CD8-positive, alpha-beta memory T cell (primary cell): ENCODE results near the gene MYMX. TPM values are rescaled to one million over a fixed set of nuclear protein-coding genes. Genes with fewer than 3 reads are reported as not detected.
"Not testable (repeated sequence)": the region's sequence is repeated elsewhere in the genome, so short reads cannot be mapped to it uniquely, and the experiment has no call there.

Experiments used
- CTCF ChIA-PET: fragments of 350-600 bp; sonication (Branson Sonifier 250); formaldehyde crosslinking; loops from one replicate; lab custom pipeline; 2021; ENCODE audit warnings: antibody characterized with exemption; lab: Charles Lee
- POLR2A ChIA-PET: fragments of 350-600 bp; sonication (Branson Sonifier 250); formaldehyde crosslinking; loops from one replicate; lab custom pipeline; 2021; ENCODE audit warnings: antibody characterized with exemption; lab: Charles Lee
- DNase-seq, 5 donors: peaks; one replicate each; pipeline versions ENCODE4 v3.0.0 to v3.0.0-alpha.2; 2020 to 2022; ENCODE audit warnings: mixed read lengths in 1 of 5
- H3K27ac ChIP-seq: one replicate; pipeline ENCODE4 v1.7.0; 2013; ENCODE audit warnings: low read depth, mild to moderate bottlenecking, low read length, moderate library complexity
- H3K27me3 ChIP-seq: 2 replicates; pipeline ENCODE4 v1.7.0; 2013; ENCODE audit warnings: low read length, mild to moderate bottlenecking; ENCODE audit not compliant: insufficient read depth, poor library complexity, severe bottlenecking
- H3K36me3 ChIP-seq: 2 replicates; pipeline ENCODE4 v1.7.0; 2013; ENCODE audit warnings: mild to moderate bottlenecking, low read length, moderate library complexity; ENCODE audit not compliant: insufficient read depth
- H3K4me1 ChIP-seq: 2 replicates; pipeline ENCODE4 v1.7.0; 2013; ENCODE audit warnings: mild to moderate bottlenecking, low read length, moderate library complexity; ENCODE audit not compliant: insufficient read depth
- H3K4me3 ChIP-seq: 2 replicates; pipeline ENCODE4 v1.7.0; 2013; ENCODE audit warnings: mild to moderate bottlenecking, low read length
- H3K9me3 ChIP-seq: 2 replicates; pipeline ENCODE4 v1.7.0; 2013; ENCODE audit warnings: mild to moderate bottlenecking, low read length
- H3K27ac Mint-ChIP-seq, 8 donors: one replicate each; pipeline ENCODE4 v1.8.0; 2020 to 2021; ENCODE audit warnings: mixed read lengths in 8 of 8, mild to moderate bottlenecking in 6 of 8, inconsistent platforms in 3 of 8, moderate library complexity in 3 of 8
- H3K27me3 Mint-ChIP-seq, 2 donors: one replicate each; pipeline ENCODE4 v1.8.0; 2020 to 2021; ENCODE audit warnings: mixed read lengths in 2 of 2, mild to moderate bottlenecking in 1 of 2, moderate library complexity in 1 of 2
- H3K36me3 Mint-ChIP-seq, 3 donors: one replicate each; pipeline ENCODE4 v1.8.0; 2020 to 2021; ENCODE audit warnings: mixed read lengths in 3 of 3, inconsistent platforms in 1 of 3, mild to moderate bottlenecking in 1 of 3
- H3K4me1 Mint-ChIP-seq, 3 donors: one replicate each; pipeline ENCODE4 v1.8.0; 2020 to 2021; ENCODE audit warnings: mixed read lengths in 3 of 3, inconsistent platforms in 1 of 3, mild to moderate bottlenecking in 1 of 3
- H3K4me3 Mint-ChIP-seq, 7 donors: one replicate each; pipeline ENCODE4 v1.8.0; 2020 to 2021; ENCODE audit warnings: mixed read lengths in 7 of 7, mild to moderate bottlenecking in 6 of 7, moderate library complexity in 4 of 7, inconsistent platforms in 2 of 7
- H3K9me3 Mint-ChIP-seq, 5 donors: one replicate each; pipeline ENCODE4 v1.8.0; 2020 to 2022; ENCODE audit warnings: mixed read lengths in 5 of 5, mild to moderate bottlenecking in 3 of 5, moderate library complexity in 2 of 5, inconsistent platforms in 1 of 5
- polyA plus RNA-seq: library from polyadenylated mRNA; unstranded; fragments of 300-500 nt; fragmentation: Illumina TruSeq; gene quantifications from one replicate; pipeline ENCODE4 v1.2.3, GENCODE V29; 2021
- total RNA-seq, 2 experiments: library from RNA; stranded (reverse); gene quantifications; one replicate each; pipeline ENCODE4 v1.2.3, GENCODE V29; 2021

MYMX gene
- total and polyA plus RNA-seq, 3 experiments from 2014 or later, result not detected

GRCh38 chr6:44181784-44182183 lies 34.9 kb upstream of the MYMX start:
- H3K9me3 Mint-ChIP-seq, H3K4me1 ChIP-seq, H3K9me3 ChIP-seq, H3K4me3 ChIP-seq, H3K4me3 Mint-ChIP-seq, DNase-seq, H3K27ac ChIP-seq, H3K36me3 ChIP-seq, H3K27ac Mint-ChIP-seq, POLR2A ChIA-PET, H3K27me3 ChIP-seq, H3K36me3 Mint-ChIP-seq: not testable (repeated sequence)
- Mint-ChIP-seq H3K27me3 (peaks cover 8 to 16% of the 10 kb centered on the region in 2 donors), H3K4me1 (peaks cover 11 to 14% (median 14%) of the 10 kb centered on the region in 3 donors)
- CTCF ChIA-PET, result interaction anchor here (2.4 kb wide), 1 partner anchor 9 kb away, joined by 7 read pairs; no protein-coding TSS in a partner anchor

GRCh38 chr6:44182911-44183390 lies 33.8 kb upstream of the MYMX start:
- peaks cover 8 to 16% of the 10 kb centered on the region in 2 donors for H3K27me3 Mint-ChIP-seq
- CTCF ChIA-PET, result interaction anchor here (2.4 kb wide), 1 partner anchor 10 kb away, joined by 7 read pairs; no protein-coding TSS in a partner anchor

GRCh38 chr6:44183783-44184182 lies 32.9 kb upstream of the MYMX start:
- H3K27me3 ChIP-seq, result no peaks in the 10 kb centered on the region
- Mint-ChIP-seq H3K36me3 (no peaks in the 10 kb centered on the region), H3K9me3 (no peaks in the 10 kb centered on the region), H3K27ac (no peak overlapping the region), H3K4me1 (peaks cover 5 to 7% (median 6%) of the 10 kb centered on the region in 3 donors), H3K27me3 (peaks cover 8 to 16% of the 10 kb centered on the region in 2 donors), H3K4me3 (no peak overlapping the region)
- no peak overlapping the region for H3K27ac ChIP-seq
- no peaks in the 10 kb centered on the region for H3K36me3 ChIP-seq
- DNase-seq, result no peak
- peaks cover 8% of the 10 kb centered on the region for H3K4me1 ChIP-seq
- ChIA-PET CTCF (interaction anchor here (2.4 kb wide), 1 partner anchor 11 kb away, joined by 7 read pairs; no protein-coding TSS in a partner anchor), POLR2A (no interaction called here)
- no peak overlapping the region for H3K4me3 ChIP-seq
- no peaks in the 10 kb centered on the region for H3K9me3 ChIP-seq

More at GRCh38 chr6:44182911-44183390, 33.8 kb upstream of the MYMX start:
- H3K4me3 Mint-ChIP-seq, result no peak overlapping the region
- Histone ChIP-seq H3K4me3 (no peak overlapping the region), H3K36me3 (no peaks in the 10 kb centered on the region), H3K4me1 (peaks cover 8% of the 10 kb centered on the region), H3K9me3 (no peaks in the 10 kb centered on the region), H3K27me3 (no peaks in the 10 kb centered on the region), H3K27ac (no peak overlapping the region)
- H3K36me3 Mint-ChIP-seq, result no peaks in the 10 kb centered on the region
- H3K4me1 Mint-ChIP-seq, result peaks cover 5 to 7% (median 6%) of the 10 kb centered on the region in 3 donors
- DNase-seq, result no peak
- H3K9me3 Mint-ChIP-seq, result no peaks in the 10 kb centered on the region
- POLR2A ChIA-PET, result no interaction called here
- peak overlapping the region in 1 of 8 donors; percentile 33 for H3K27ac Mint-ChIP-seq

DNA sequence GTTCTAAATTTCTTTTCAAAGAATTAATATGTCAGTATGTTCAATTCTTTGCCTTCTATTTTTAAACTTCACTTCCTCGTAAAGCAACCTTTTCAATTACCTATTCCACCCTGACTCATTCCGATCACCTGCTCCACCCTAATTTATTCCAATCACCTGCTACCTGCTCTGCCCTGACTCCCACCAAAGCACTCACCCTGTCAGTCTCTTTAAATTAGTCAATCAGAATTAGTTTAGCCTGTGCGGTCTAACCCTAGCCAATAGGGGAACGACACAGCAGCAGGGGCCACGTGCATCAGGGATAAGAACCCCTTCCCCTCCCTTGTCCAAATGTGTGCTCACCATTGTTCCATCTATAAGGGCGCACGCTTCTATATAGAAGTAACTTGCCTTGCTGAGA lies 31.4 kb upstream of the MYMX start:
- H3K4me3 Mint-ChIP-seq, H3K27me3 ChIP-seq, H3K4me1 ChIP-seq, H3K36me3 ChIP-seq, POLR2A ChIA-PET, H3K4me1 Mint-ChIP-seq, H3K4me3 ChIP-seq, H3K27ac Mint-ChIP-seq, H3K27ac ChIP-seq, H3K36me3 Mint-ChIP-seq, H3K9me3 Mint-ChIP-seq, H3K9me3 ChIP-seq, DNase-seq: not testable (repeated sequence)
- CTCF ChIA-PET, result interaction anchor here (0.6 to 1.5 kb wide), 3 partner anchors 12 to 51 kb away, joined by 3 read pairs; no protein-coding TSS in a partner anchor
- peaks cover 10 to 20% of the 10 kb centered on the region in 2 donors for H3K27me3 Mint-ChIP-seq

DNA sequence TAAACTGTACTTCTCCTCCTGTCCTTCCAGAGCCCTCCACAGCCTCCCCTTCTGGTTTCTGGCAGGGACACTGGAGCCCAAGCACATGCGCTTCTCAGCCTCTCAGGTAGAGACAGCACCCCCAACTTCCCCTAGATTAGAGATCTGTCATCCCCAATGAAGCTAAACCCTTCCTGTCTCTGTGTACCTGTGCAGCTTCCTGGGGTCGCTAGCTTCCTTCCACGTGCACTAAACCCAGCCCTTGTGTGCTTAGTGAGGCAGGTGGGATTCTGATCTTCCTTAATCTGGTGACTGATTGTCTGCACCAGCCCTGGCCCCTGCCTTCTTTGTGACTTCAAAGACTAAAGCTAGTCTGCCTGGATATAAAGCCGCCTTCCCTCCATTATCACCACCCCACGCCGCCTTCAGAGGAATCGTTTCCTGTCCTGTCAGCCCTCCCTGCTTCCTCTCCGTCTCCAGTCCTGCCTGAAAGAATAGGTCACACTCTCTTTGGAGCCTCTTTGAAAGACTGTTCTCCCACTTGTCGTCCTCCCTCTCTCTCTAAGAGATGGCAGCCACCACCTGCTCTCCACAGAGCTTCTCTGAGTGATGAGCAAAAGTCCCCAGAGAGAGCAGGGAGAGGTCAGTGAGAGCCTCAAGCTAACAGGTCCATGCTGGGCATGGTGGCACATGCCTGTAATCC lies 30.6 kb upstream of the MYMX start:
- Mint-ChIP-seq H3K27ac (peak overlapping the region in 3 of 8 donors; percentile 44 to 64 (median 56)), H3K4me3 (peak overlapping the region in 1 of 7 donors; percentile 58), H3K27me3 (peaks cover 10 to 20% of the 10 kb centered on the region in 2 donors), H3K9me3 (no peaks in the 10 kb centered on the region), H3K36me3 (no peaks in the 10 kb centered on the region), H3K4me1 (peaks cover 5 to 7% (median 6%) of the 10 kb centered on the region in 3 donors)
- H3K27ac ChIP-seq, result no peak overlapping the region
- no peaks in the 10 kb centered on the region for H3K27me3 ChIP-seq
- no peaks in the 10 kb centered on the region for H3K9me3 ChIP-seq
- H3K36me3 ChIP-seq, result no peaks in the 10 kb centered on the region
- no peak overlapping the region for H3K4me3 ChIP-seq
- ChIA-PET POLR2A (no interaction called here), CTCF (interaction anchor here (0.6 to 1.5 kb wide), 3 partner anchors 13 to 50 kb away, joined by 3 read pairs; no protein-coding TSS in a partner anchor)
- DNase-seq, result peak in 1 of 5 donors; percentile 25
- H3K4me1 ChIP-seq, result peaks cover 8% of the 10 kb centered on the region

- DNase-seq, result no peak
- Histone ChIP-seq H3K4me1 (peaks cover 8% of the 10 kb centered on the region), H3K9me3 (no peaks in the 10 kb centered on the region), H3K36me3 (no peaks in the 10 kb centered on the region), H3K27me3 (no peaks in the 10 kb centered on the region), H3K27ac (no peak overlapping the region), H3K4me3 (no peak overlapping the region)
- ChIA-PET CTCF (no interaction called here), POLR2A (no interaction called here)
- H3K27ac Mint-ChIP-seq, result no peak overlapping the region
- no peak overlapping the region for H3K4me3 Mint-ChIP-seq
- H3K36me3 Mint-ChIP-seq, result no peaks in the 10 kb centered on the region
- H3K4me1 Mint-ChIP-seq, result peaks cover 5 to 7% (median 6%) of the 10 kb centered on the region in 3 donors
- H3K9me3 Mint-ChIP-seq, result no peaks in the 10 kb centered on the region
- H3K27me3 Mint-ChIP-seq, result peaks cover 10 to 20% of the 10 kb centered on the region in 2 donors
These were observed 30.1 kb upstream of the MYMX start for GRCh38 chr6:44186635-44187025.

DNA sequence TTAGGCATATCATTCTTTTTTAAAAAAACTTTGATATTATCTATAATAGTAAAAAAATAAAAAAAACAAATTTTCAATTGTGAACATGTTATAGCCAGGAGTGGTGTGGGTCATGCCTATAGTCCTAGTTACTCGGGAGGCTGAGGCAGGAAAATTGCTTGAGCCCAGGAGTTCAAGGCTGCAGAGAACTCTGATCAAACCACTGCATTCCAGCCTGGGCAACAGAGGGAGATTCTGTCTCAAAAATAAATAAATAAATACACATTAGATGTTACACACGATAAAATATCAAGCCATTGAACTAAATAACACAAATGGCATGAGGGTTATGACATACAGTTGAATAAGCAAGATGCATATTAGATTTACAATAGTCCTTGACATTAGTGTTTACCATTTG lies 27.9 kb upstream of the MYMX start:
- Histone ChIP-seq H3K4me3 (no peak overlapping the region), H3K27ac (no peak overlapping the region), H3K9me3 (no peaks in the 10 kb centered on the region), H3K36me3 (no peaks in the 10 kb centered on the region), H3K4me1 (peaks cover 8% of the 10 kb centered on the region), H3K27me3 (no peaks in the 10 kb centered on the region)
- ChIA-PET POLR2A (no interaction called here), CTCF (no interaction called here)
- Mint-ChIP-seq H3K9me3 (no peaks in the 10 kb centered on the region), H3K4me1 (peaks cover 5 to 7% (median 6%) of the 10 kb centered on the region in 3 donors), H3K4me3 (no peak overlapping the region), H3K27me3 (peaks cover 16 to 31% of the 10 kb centered on the region in 2 donors), H3K36me3 (no peaks in the 10 kb centered on the region), H3K27ac (no peak overlapping the region)
- DNase-seq, result no peak

GRCh38 chr6:44189257-44189656 lies 27.5 kb upstream of the MYMX start:
- POLR2A ChIA-PET, result no interaction called here
- H3K27ac Mint-ChIP-seq, result peak overlapping the region in 1 of 8 donors; percentile 51

More at GRCh38 chr6:44189257-44189656, 27.5 kb upstream of the MYMX start:
- Mint-ChIP-seq H3K4me3 (no peak overlapping the region), H3K4me1 (peaks cover 5 to 7% (median 6%) of the 10 kb centered on the region in 3 donors), H3K27me3 (peaks cover 14 to 29% of the 10 kb centered on the region in 2 donors), H3K9me3 (no peaks in the 10 kb centered on the region), H3K36me3 (no peaks in the 10 kb centered on the region)
- no peaks in the 10 kb centered on the region for H3K27me3 ChIP-seq
- peaks cover 8% of the 10 kb centered on the region for H3K4me1 ChIP-seq
- H3K4me3 ChIP-seq, result no peak overlapping the region
- no peaks in the 10 kb centered on the region for H3K9me3 ChIP-seq
- CTCF ChIA-PET, result interaction anchor here (1.2 kb wide), 1 partner anchor 149 kb away, joined by 3 read pairs; no protein-coding TSS in a partner anchor
- no peaks in the 10 kb centered on the region for H3K36me3 ChIP-seq
- no peak for DNase-seq
- no peak overlapping the region for H3K27ac ChIP-seq
